ENCODE results near the gene LIMA1. TPM values are rescaled to one million over a fixed set of nuclear protein-coding genes. Genes with fewer than 3 reads are reported as not detected.

Gene LIMA1
- total RNA-seq, 1 donor from 2014 or later, result 117 TPM

GRCh38 chr12:50129290-50129689, 154.0 kb downstream of the LIMA1 start:
- DNase-seq (ENCODE audit: low spot score), result no peak

- DNase-seq (ENCODE audit: low spot score), result no peak
These were observed 155.8 kb downstream of the LIMA1 start for GRCh38 chr12:50127546-50127945.

Other genes starting within 250 kb of the LIMA1 start
- 4.1 TPM for gene ASIC1, start 225.9 kb downstream of the LIMA1 start, total RNA-seq
- gene SMARCD1, start 198.2 kb downstream of the LIMA1 start, total RNA-seq, result 49.5 TPM
- gene GPD1, start 179.5 kb downstream of the LIMA1 start, total RNA-seq, result 21.5 TPM
- gene COX14, start 171.3 kb downstream of the LIMA1 start, total RNA-seq, result 80.5 TPM
- 37.9 TPM for gene CERS5, start 116.2 kb downstream of the LIMA1 start, total RNA-seq
- gene FAM186A, start 113.1 kb upstream of the LIMA1 start, total RNA-seq, result not detected
- 43.0 TPM for gene LARP4, start 117.4 kb upstream of the LIMA1 start, total RNA-seq
- gene DIP2B, start 221.5 kb upstream of the LIMA1 start, total RNA-seq, result 23.1 TPM